Lung (tissue), 13 donors: Measurements from ENCODE around the gene SDE2. TPM values are rescaled to one million over a fixed set of nuclear protein-coding genes. Genes with fewer than 3 reads are reported as not detected.
"Not testable (repeated sequence)": the region's sequence is repeated elsewhere in the genome, so short reads cannot be mapped to it uniquely, and the experiment has no call there.

Experiments used
- ATAC-seq: fragments of 200-7000 bp; cut with Tn5 transposase; one replicate; pipeline ENCODE4 v1.9.1; 2020; ENCODE audit warnings: moderate number of reproducible peaks; ENCODE audit not compliant: insufficient read depth, low FRiP score
- DNase-seq, 3 donors: peaks; one replicate each; pipeline ENCODE4 v3.0.0-alpha.2; 2013 to 2017
- H3K27ac ChIP-seq, 2 donors: one replicate each; pipeline ENCODE4 v1.5.1; 2013; ENCODE audit warnings: mild to moderate bottlenecking in 2 of 2, moderate library complexity in 2 of 2, control low read depth in 1 of 2, inconsistent platforms in 1 of 2, low read depth in 1 of 2, low read length in 1 of 2
- H3K27me3 ChIP-seq, 3 donors: one replicate each; pipeline ENCODE4 v1.5.1; 2013; ENCODE audit warnings: low read length in 2 of 3; ENCODE audit not compliant: control insufficient read depth in 3 of 3, insufficient read depth in 3 of 3
- H3K36me3 ChIP-seq, 4 donors: one replicate each; pipeline ENCODE4 v1.5.1; 2013; ENCODE audit warnings: low read length in 4 of 4, mild to moderate bottlenecking in 1 of 4, moderate library complexity in 1 of 4; ENCODE audit not compliant: control insufficient read depth in 4 of 4, insufficient read depth in 4 of 4
- H3K4me1 ChIP-seq, 5 donors: one replicate each; pipeline ENCODE4 v1.5.1; 2013; ENCODE audit warnings: low read length in 5 of 5, mild to moderate bottlenecking in 2 of 5, moderate library complexity in 1 of 5; ENCODE audit not compliant: control insufficient read depth in 5 of 5, insufficient read depth in 5 of 5
- H3K4me3 ChIP-seq: one replicate; pipeline ENCODE4 v1.5.1; 2013; ENCODE audit warnings: mild to moderate bottlenecking, control low read depth, moderate library complexity
- H3K9ac ChIP-seq, 2 donors: one replicate each; pipeline ENCODE4 v1.5.1; 2013; ENCODE audit warnings: low read length in 2 of 2, control low read depth in 1 of 2; ENCODE audit not compliant: insufficient read depth in 1 of 2
- H3K9me3 ChIP-seq, 4 donors: one replicate each; pipeline ENCODE4 v1.5.1; 2013; ENCODE audit warnings: low read length in 3 of 4, mild to moderate bottlenecking in 1 of 4, moderate library complexity in 1 of 4; ENCODE audit not compliant: control insufficient read depth in 4 of 4, insufficient read depth in 3 of 4
- WGBS, 2 donors: extraction: QIAGEN DNeasy Blood & Tissue Kit; methylation state at CpG; one replicate each; pipeline ENCODE4 v1.1.7; 2013; 5-methylcytosine and 5-hydroxymethylcytosine counted together
- polyA plus RNA-seq, 2 donors: library from polyadenylated mRNA; stranded (reverse); fragments of 200-250 nt; gene quantifications; one replicate each; pipeline ENCODE4 v1.2.1, GENCODE V29; 2013
- small RNA-seq: library from RNA; depleted of rRNA; stranded (forward); fragments of <200 nt; gene quantifications from one replicate; pipeline ENCODE3, GENCODE V24; 2014; ENCODE audit warnings: low replicate concordance
- total RNA-seq, 2 donors: library from RNA; depleted of rRNA in 1 of 2; stranded (reverse); fragments of >200 nt in 1 of 2; gene quantifications; one replicate each; pipeline ENCODE4 v1.2.1, GENCODE V29; 2014 to 2021
- TF ChIP-seq, protein P1 (sequence below): IDR thresholded peaks from 2 replicates; pipeline ENCODE4 v1.5.1; 2012; ENCODE audit warnings: mild to moderate bottlenecking; ENCODE audit errors: control extremely low read depth, extremely low read depth
- donor health status: control.
- donor health status: control.
- donor health status: Bipolar disorder and iron deficiency.
- donor health status: healthy.
- donor health status: DM: yes; HTN: yes; CAD: no.

The SDE2 gene
- total and polyA plus RNA-seq, 4 donors: 6.7 to 35.5 (median 15.2) TPM

DNA sequence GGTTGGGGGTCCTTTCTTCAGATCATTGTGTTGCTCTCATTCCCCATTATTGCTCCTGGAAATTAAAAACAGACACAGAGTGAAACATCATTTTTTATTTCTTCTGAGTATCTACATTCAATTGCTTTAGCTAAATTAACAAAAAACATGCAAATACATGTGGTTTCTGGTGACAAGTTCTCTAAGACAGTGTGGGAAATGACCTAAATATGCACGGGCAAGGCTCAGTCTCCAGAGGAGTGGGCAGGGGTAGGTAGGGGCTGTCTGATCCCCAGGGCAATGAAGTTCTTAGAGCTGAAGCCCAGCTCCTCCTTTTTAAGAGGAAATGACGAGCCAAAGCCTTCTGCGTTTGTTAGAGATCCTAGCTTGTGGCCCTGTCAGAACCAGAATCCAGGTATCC, 62.6 kb downstream of the SDE2 start:
- Histone ChIP-seq H3K4me3 (no peak overlapping the region), H3K4me1 (peaks cover 1 to 14% (median 6%) of the 10 kb centered on the region in 5 donors), H3K9ac (no peak overlapping the region), H3K27me3 (no peaks in the 10 kb centered on the region), H3K36me3 (no peaks in the 10 kb centered on the region), H3K9me3 (no peaks in the 10 kb centered on the region), H3K27ac (no peak overlapping the region)
- 69 to 78% methylated on average over 3 of the region's 3 CpGs for WGBS, 2 donors
- ATAC-seq (no peak), DNase-seq (no peak)
- TF ChIP-seq, protein P1, sequence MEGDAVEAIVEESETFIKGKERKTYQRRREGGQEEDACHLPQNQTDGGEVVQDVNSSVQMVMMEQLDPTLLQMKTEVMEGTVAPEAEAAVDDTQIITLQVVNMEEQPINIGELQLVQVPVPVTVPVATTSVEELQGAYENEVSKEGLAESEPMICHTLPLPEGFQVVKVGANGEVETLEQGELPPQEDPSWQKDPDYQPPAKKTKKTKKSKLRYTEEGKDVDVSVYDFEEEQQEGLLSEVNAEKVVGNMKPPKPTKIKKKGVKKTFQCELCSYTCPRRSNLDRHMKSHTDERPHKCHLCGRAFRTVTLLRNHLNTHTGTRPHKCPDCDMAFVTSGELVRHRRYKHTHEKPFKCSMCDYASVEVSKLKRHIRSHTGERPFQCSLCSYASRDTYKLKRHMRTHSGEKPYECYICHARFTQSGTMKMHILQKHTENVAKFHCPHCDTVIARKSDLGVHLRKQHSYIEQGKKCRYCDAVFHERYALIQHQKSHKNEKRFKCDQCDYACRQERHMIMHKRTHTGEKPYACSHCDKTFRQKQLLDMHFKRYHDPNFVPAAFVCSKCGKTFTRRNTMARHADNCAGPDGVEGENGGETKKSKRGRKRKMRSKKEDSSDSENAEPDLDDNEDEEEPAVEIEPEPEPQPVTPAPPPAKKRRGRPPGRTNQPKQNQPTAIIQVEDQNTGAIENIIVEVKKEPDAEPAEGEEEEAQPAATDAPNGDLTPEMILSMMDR: no peak

GRCh38 chr1:225936086-225936485, 63.1 kb downstream of the SDE2 start:
- not testable (repeated sequence) for H3K9me3 ChIP-seq, H3K27ac ChIP-seq, H3K36me3 ChIP-seq, DNase-seq, ATAC-seq, H3K27me3 ChIP-seq, H3K4me3 ChIP-seq, H3K9ac ChIP-seq
- H3K4me1 ChIP-seq: peaks cover 0 to 10% (median 4%) of the 10 kb centered on the region in 5 donors
- WGBS, 2 donors: 74 to 83% methylated on average over 8 of the region's 8 CpGs

GRCh38 chr1:225934711-225935110, 64.4 kb downstream of the SDE2 start:
- 92 to 98% methylated on average over 5 of the region's 5 CpGs for WGBS, 2 donors
- Histone ChIP-seq H3K27ac (no peak overlapping the region), H3K4me3 (no peak overlapping the region), H3K27me3 (no peaks in the 10 kb centered on the region), H3K36me3 (no peaks in the 10 kb centered on the region), H3K4me1 (no peaks in the 10 kb centered on the region), H3K9ac (no peak overlapping the region), H3K9me3 (no peaks in the 10 kb centered on the region)
- DNase-seq (no peak), ATAC-seq (no peak)
- TF ChIP-seq, protein P1: no peak

GRCh38 chr1:225933072-225933471, 66.1 kb downstream of the SDE2 start:
- no peaks in the 10 kb centered on the region for H3K9me3 ChIP-seq
- H3K9ac ChIP-seq: no peak overlapping the region
- ATAC-seq: no peak
- DNase-seq: no peak
- no peaks in the 10 kb centered on the region for H3K27me3 ChIP-seq
- H3K4me1 ChIP-seq: no peaks in the 10 kb centered on the region
- 91 to 95% methylated on average over 2 of the region's 2 CpGs for WGBS, 2 donors
- TF ChIP-seq, protein P1: no peak
- H3K4me3 ChIP-seq: no peak overlapping the region
- no peaks in the 10 kb centered on the region for H3K36me3 ChIP-seq
- no peak overlapping the region for H3K27ac ChIP-seq

Small RNAs within 50 kb of the gene (small RNA-seq; reads per million reads assigned to genes)
- gene AL117348.1 (not detected), gene NDUFA3P3 (not detected)

Other genes with a start within 250 kb of the SDE2 start
- 100 to 1,000 TPM; 192 to 244 TPM for gene SRP9, start 221.5 kb downstream of the SDE2 start, total RNA-seq
- gene SRP9, start 221.5 kb downstream of the SDE2 start, polyA plus RNA-seq: 100 to 1,000 TPM; 156 to 172 TPM
- gene EPHX1, start 189.2 kb downstream of the SDE2 start, total RNA-seq: 100 to 1,000 TPM; 114 to 115 TPM
- 10 to 100 TPM; 31.7 to 83.1 TPM for gene EPHX1, start 189.2 kb downstream of the SDE2 start, polyA plus RNA-seq
- 100 to 1,000 TPM in 1 of 2 donors, 10 to 100 TPM in 1; 95.5 to 108 TPM for gene TMEM63A, start 117.0 kb downstream of the SDE2 start, total RNA-seq
- 10 to 100 TPM; 26.1 to 50.6 TPM for gene TMEM63A, start 117.0 kb downstream of the SDE2 start, polyA plus RNA-seq
- 1 to 10 TPM in 1 of 2 donors, under 1 TPM in 1; 0.40 to 2.1 TPM for gene LEFTY1, start 110.2 kb downstream of the SDE2 start, total RNA-seq
- under 1 TPM; 0.12 to 0.29 TPM for gene LEFTY1, start 110.2 kb downstream of the SDE2 start, polyA plus RNA-seq
- 10 to 100 TPM; 32.6 to 85.4 TPM for gene PYCR2, start 75.1 kb downstream of the SDE2 start, total RNA-seq
- gene PYCR2, start 75.1 kb downstream of the SDE2 start, polyA plus RNA-seq: 100 to 1,000 TPM in 1 of 2 donors, 10 to 100 TPM in 1; 84.1 to 105 TPM
- gene LEFTY2, start 58.1 kb downstream of the SDE2 start, total RNA-seq: under 1 TPM; 0.48 to 0.52 TPM
- gene LEFTY2, start 58.1 kb downstream of the SDE2 start, polyA plus RNA-seq: under 1 TPM; 0.11 to 0.22 TPM
- 100 to 1,000 TPM; 404 to 551 TPM for gene H3-3A, start 63.4 kb upstream of the SDE2 start, total RNA-seq
- 1,000 to 10,000 TPM in 1 of 2 donors, 100 to 1,000 TPM in 1; 758 to 1,014 TPM for gene H3-3A, start 63.4 kb upstream of the SDE2 start, polyA plus RNA-seq
- 10 to 100 TPM; 39.7 to 51.9 TPM for gene ACBD3, start 187.4 kb upstream of the SDE2 start, total RNA-seq
- gene ACBD3, start 187.4 kb upstream of the SDE2 start, polyA plus RNA-seq: 10 to 100 TPM; 13.5 to 21.2 TPM
- under 1 TPM in 1 of 2 donors, not detected in 1; 0.49 TPM for gene MIXL1, start 224.3 kb upstream of the SDE2 start, total RNA-seq
- under 1 TPM in 1 of 2 donors, not detected in 1; 0.03 TPM for gene MIXL1, start 224.3 kb upstream of the SDE2 start, polyA plus RNA-seq